Stimulated activated CD4-positive, alpha-beta T cell treated with anti-CD3 and anti-CD28 coated beads, TNF-alpha, amount 100 ng/mL, for 1 hour (primary cell): ENCODE data around the gene ABI3BP.

Source experiments
- DNase-seq, 3 donors: peaks; one replicate each; pipeline ENCODE4 v3.0.0-alpha.2; 2020; ENCODE audit warnings: low read depth in 3 of 3, low spot score in 1 of 3

The ABI3BP gene

DNA sequence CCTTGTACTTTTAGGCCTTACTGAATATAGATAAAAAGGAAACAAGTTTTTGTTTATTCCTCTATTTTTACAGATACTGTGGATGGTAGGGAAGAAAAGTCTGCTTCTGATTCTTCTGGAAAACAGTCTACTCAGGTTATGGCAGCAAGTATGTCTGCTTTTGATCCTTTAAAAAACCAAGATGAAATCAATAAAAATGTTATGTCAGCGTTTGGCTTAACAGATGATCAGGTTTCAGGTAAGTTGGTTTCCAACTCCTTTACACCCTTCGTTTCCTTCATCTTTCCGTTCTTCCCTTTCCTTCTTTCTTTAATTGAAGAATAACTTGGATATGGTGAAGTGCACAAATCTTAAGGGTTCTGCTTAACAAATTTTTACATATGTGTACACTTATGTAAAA lies 260.8 kb downstream of the ABI3BP start:
- no peak for DNase-seq

- DNase-seq, result no peak
Measured at GRCh38 chr3:100730524-100730923, 262.7 kb downstream of the ABI3BP start.

GRCh38 chr3:100726706-100727105 lies 266.5 kb downstream of the ABI3BP start:
- DNase-seq, result no peak

DNA sequence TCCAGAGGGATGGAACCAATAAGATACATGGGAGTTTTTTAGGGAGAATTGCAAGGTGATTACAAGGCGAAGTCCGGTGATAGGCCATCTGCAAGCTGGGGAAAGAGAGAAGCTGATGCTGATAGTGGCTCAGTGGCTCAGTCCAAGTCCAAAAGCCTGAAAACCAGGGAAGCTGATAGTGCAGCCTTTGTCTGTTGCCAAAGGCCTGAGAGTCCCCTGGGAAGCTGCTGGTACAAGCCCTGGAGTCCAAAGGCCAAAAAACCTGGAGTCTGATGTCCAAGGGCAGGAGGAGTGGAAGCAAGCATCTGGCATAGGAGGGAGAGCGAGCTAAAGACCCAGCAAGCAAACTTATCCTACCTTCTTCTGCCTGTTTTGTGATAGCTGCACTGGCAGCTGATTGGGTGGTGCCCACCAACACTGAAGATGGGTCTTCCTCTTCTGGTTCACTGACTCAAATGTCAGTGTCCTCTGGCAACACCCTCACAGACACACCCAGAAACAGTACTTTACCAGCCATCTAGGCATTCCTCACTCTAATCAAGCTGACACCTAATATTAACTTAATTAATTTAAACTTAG lies 267.2 kb downstream of the ABI3BP start:
- DNase-seq, result no peak

GRCh38 chr3:100720426-100720825 lies 272.8 kb downstream of the ABI3BP start:
- no peak for DNase-seq

- DNase-seq, result no peak
Measured at GRCh38 chr3:100719136-100719535, 274.1 kb downstream of the ABI3BP start.

GRCh38 chr3:100717637-100718487 lies 275.4 kb downstream of the ABI3BP start:
- no peak for DNase-seq

- DNase-seq, result no peak
Measured at GRCh38 chr3:100717063-100717462, 276.2 kb downstream of the ABI3BP start.

DNA sequence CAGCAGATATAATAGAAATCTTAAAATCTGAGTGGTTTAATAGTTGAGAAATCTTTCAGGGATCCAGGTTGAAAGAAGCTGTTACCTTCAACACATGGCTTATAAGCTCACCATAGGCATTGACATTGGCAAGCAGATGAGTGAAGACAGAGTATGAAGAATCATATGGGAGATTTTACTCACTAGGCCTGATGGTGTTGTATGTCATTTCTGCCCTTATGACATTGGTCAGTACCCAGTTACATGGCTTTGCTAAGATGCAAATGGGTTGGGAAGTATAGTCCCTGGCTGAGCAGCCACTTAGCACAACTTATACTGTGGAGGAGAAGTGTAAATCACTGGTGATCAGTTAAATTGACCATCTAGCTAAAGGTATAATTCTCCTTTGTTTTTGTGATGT lies 278.0 kb downstream of the ABI3BP start:
- no peak for DNase-seq

GRCh38 chr3:100710261-100710968 lies 282.8 kb downstream of the ABI3BP start:
- DNase-seq, result peak in 1 of 3 donors; percentile 48

DNA sequence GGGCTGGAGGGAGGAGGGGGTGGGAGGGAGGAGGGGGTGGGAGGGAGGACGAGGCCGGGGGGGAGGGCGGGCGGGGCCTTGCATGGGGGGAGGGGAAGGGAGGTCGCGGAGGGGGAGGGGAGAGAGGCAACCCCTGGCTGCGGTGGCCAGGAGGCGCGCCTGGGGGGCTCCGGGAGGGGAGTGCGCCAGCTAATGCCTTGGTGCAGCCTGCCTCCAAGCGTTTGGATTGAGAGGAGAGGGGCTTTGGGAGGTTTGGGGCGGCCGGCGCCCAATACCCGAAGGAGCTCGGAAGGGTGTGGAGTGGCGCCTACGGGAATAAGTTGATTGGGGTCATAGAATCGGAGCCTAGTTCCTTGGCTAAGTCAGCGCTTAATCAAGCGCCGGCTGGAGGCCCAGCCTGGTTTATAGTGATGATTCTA lies 283.4 kb downstream of the ABI3BP start:
- DNase-seq, result peak in 1 of 3 donors; percentile 5

DNA sequence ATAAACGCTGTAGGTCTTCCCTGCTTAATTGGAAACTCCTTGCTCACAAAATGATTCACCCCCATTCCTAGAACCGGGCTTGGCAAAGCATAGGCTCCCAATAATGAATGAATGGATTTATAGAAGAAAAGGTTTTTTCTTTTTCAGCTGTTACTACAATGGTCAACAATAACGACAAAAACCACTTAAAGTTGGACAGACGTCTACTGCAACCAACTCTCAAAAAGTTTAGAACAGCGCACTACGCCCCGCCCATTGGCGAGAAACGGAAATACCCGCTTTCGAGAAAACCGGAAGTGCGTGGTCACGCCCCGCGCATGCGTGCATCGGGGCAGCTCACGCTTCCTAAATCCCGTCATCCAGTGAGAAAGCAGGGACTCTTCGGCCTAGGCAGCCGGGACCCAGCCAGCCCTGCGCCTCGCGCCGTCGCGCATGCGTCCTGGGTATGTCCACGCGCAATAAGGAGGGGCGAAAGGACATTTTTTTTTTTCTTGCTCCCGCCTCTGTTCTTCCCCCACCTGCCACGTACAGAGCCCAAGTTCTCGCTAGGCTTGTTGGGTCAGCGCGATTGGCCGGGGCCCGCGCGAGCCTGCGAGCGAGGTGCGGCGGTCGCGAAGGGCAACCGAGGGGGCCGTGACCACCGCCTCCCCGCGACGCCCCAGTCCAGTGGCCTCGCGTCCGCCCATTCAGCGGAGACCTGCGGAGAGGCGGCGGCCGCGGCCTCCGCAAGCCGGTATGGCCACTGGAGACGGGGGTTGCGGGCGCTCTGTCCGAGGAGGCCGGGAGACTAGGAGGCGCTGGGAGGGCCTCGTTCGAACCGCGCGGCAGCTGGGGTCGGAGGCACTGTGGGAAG lies 284.0 kb downstream of the ABI3BP start, which contains the start of gene TFG:
TSS of gene TFG (plus strand) at position 506 of the 853 bp plus-strand sequence. CDS start 4,192 bp downstream, outside the sequence.
- DNase-seq, result peak; percentile 92 to 96 (median 93)

GRCh38 chr3:100708644-100708988 lies 284.6 kb downstream of the ABI3BP start:
- DNase-seq, result no peak

DNA sequence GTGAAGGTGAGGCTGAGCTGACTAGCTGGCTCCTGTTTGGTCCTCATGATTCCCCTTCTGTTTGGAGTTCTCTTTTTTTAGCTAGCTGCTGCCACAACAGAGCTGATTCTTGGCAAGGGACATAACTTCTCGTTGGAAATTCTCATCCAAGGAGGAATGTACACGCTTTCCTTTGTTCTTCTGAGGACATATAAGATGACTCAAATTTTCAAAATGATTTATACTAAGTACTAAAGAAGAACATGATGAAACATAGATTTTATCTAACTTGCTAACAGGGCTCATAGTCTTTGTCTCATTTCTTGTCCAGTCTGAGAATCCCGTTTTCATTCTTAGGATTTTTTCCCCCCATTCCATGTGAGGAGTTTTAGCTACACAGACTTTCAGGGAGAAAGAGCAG lies 286.9 kb downstream of the ABI3BP start:
- no peak for DNase-seq

GRCh38 chr3:100703865-100704264 lies 289.4 kb downstream of the ABI3BP start:
- no peak for DNase-seq

DNA sequence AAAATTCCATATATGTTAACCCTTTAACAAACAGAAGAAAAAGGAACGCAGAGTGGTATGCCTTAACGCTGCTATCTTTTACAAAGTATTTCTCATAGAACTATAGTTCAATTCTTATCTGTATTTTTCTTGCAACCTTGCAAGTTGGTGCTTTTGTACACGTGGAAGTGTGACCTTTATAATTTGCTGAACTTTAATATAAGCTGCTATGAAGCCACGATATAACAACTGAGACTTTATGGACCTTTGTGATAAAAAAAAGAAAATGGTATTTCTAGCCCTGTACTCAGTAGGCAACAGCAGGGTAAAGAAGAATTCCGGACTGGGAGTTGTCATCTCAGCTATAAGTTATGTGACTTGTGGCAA lies 290.3 kb downstream of the ABI3BP start:
- DNase-seq, result no peak

DNA sequence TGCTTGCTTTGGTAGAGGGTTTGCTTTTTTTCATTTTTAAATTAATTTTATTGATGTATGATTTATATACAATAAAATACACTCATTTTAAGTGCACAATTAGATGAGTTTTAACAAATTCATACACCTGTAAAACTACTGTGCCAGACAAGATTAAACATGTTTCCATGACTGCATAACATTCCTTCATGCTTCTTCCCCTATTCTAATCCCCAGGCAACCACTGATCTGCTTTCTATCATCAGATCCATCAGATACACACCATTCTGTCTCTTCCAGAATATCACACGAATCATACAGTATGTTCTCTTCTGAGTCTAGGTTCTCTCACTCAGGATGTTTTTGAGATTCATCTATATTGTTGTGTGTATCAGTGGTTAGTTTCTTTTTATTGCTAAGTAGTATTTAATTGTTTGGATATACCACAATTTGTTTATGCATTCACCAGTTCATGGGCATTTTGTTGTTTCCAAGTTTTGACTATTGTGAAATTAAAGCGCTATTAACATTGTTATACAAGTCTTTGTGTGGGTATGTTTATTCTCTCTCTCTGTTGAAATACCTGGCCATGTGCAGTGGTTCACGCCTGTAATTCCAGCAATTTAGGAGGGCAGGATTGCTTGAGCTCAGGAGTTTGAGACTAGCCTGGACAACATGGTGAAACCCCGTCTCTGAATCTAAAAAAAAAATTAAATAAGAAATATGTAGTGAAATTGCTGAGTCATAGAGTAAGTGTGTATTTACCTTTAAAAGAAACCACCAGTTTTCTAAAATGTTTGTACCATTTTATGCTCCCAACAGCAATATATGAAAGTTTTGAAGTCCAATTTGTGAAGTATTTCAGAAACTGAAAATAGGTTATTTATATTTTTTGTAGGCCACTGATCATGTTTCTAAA lies 290.9 kb downstream of the ABI3BP start:
- no peak for DNase-seq

- no peak for DNase-seq
Measured at GRCh38 chr3:100700708-100701107, 292.5 kb downstream of the ABI3BP start.
